Measurements from ENCODE around the gene TNFRSF13B.
"Not testable (repeated sequence)": the region's sequence is repeated elsewhere in the genome, so short reads cannot be mapped to it uniquely, and the experiment has no call there.

GRCh38 chr17:17011043-17011907, 39.4 kb upstream of the TNFRSF13B start:
- TF ChIP-seq CTCF (conservative IDR thresholded peaks at IDR 0.05 in 1 of 2, IDR thresholded peaks at IDR 0.05 in 1 of 2; ENCODE audit: low read depth in 1 of 2, low read length in 2 of 2); EZH2 (IDR thresholded peaks at IDR 0.05; ENCODE audit: low read length, missing control alignments): not testable (repeated sequence)
